Measurements from ENCODE around the gene DDX55.

Gene DDX55

GRCh38 chr12:123614531-123614930 is 12.6 kb downstream of the DDX55 start:
- DNase-seq: no peak

GRCh38 chr12:123617144-123617543 is 15.2 kb downstream of the DDX55 start:
- DNase-seq: no peak

DNA sequence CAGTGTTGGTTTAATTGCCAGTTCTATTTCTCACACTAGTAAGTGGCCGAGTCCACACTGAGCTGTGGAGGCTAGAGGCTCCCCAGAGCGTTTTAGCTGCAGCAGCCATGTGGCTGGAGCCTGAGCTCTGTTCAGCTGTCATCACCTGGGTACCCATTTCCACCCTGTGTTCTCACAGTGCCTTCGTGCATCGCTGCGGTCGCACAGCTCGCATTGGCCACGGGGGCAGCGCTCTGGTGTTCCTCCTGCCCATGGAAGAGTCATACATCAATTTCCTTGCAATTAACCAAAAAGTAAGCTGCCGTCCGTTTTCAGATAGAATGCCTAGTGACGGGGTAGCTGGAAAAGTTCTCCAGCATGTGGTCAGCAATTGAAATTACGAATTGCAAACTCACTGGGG is 15.7 kb downstream of the DDX55 start:
- no peak for DNase-seq

DNA sequence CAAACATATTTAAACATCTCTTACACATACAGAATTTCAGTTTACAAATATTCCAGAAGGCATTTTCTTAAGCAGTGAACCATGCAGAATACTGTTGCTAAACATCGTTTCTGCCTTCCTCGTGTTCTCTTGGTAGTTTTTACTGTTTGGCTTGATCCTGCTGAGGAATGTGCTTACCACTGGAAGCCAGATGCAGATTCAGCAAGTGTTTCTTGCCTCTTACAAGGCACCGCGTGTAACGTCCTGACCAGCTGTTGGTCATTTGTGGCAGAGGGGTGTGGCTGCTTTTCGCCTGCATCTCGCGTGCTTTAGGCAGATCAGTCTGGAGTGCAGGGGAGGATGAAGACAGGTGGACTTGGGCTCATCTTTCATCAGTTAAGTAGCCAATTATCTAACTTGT is 19.2 kb downstream of the DDX55 start:
- DNase-seq: no peak

DNA sequence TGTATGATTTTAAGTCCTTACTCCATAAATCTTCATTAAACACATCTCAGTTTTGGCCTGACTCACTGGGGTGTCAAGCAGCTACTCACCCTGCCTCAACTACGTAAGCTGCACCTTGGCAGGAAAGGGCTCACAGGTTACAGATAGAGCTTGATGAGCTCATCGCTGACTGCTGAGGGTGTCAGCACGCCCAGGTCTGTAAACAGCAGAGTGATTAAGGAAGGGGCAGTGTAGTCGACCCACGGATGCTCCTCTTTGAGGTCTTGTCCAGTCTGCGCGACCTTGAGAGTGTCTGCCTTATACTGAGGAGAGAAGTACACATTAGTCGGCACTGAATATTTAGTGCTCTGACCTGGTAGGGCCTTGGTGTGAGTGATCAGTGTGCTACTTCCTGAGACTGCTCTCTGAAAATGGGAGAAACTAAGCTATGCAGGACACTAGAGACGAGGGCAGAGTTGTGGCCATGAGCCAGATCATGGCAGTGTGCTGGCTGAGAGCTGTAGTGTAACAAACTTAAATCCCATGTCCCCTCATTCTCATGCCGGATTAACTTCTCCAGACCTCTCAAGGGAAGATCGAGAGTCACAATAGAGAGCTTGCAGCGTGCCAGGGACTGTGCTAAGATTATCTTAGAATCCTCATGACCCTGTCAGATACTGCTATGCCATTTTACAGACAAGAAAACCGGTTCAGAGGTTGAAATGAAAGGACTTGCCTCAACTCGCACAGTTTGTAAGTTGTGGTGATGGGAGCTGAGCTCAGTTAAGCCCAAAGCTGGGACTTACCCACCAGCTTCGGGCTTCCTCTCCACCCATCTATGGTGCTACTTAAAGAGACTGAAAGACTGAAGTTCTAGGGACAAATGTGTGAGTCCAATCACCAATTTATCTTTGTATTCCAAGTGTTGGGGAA is 20.0 kb downstream of the DDX55 start:
- no peak for DNase-seq

GRCh38 chr12:123633379-123634141 is 31.7 kb downstream of the DDX55 start, which contains the start of the genes EIF2B1 and GTF2H3:
TSS of gene EIF2B1 (minus strand) at chr12:123633686. CDS start at chr12:123633557, 129 bp downstream.
TSS of gene GTF2H3 (plus strand) at chr12:123633829. CDS start at chr12:123633860, 31 bp downstream.
- DNase-seq: peak; percentile 98

DNA sequence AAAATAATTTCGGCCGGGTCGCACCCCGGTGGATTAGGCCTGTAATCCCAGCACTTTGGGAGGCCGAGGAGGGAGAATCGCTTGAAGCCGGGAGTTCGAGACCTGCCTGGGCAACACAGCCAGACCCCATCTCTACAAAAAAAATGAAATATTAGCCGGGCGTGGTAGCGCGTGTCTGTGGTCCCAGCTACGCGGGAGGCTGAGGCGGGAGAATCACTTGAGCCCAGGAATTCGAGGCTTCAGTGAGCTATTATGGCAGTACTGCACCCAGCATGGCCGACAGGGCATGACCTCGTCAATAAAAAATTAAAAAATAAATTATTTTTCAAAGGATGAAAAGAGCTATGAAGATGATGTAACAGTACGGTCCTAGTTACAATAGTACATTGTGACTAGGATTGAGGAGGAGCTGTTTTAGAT is 32.3 kb downstream of the DDX55 start:
- peak; percentile 20 for DNase-seq

DNA sequence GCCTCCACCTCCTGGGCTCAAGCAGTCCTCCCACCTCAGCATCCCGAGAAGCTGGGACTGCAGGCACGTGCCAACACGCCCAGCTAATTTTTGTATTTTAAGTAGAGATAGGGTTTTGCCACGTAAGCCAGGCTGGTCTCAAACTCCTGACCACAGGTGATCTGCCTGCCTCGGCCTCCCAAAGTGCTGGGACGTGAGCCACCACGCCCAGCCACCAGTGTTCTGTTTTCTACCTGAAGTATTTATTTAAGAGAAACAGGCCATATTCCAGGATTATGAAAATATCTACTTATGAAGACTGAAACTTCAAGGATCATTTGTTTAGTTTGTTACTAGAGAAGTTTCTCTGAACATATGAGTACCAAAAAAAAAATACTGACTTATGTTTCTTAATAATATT is 42.0 kb downstream of the DDX55 start:
- DNase-seq: no peak

- DNase-seq: no peak
These were observed 43.5 kb downstream of the DDX55 start for GRCh38 chr12:123645380-123645779.

DNA sequence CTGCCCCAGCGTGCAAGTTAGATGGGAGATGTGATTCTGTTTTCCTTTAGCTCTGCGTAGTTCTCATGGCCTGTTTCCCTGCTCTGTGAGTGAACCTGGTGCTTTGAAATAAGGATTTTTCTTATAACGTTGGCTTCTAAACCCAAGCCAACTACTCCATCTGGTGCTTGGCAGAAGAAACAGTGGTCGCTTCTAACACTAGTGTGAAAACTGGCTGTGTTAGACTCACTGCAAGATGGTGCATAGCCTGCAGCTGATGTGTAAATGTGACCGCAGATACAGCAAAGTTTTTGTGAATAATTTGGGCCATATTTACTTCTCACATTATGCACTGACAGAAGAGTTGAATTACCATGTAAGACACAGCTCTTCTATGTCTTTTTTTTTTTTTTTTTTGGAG is 44.0 kb downstream of the DDX55 start:
- no peak for DNase-seq

- DNase-seq: no peak
These were observed 46.5 kb downstream of the DDX55 start for GRCh38 chr12:123648401-123648800.

- DNase-seq: no peak
These were observed 52.3 kb downstream of the DDX55 start for GRCh38 chr12:123654129-123654701.

DNA sequence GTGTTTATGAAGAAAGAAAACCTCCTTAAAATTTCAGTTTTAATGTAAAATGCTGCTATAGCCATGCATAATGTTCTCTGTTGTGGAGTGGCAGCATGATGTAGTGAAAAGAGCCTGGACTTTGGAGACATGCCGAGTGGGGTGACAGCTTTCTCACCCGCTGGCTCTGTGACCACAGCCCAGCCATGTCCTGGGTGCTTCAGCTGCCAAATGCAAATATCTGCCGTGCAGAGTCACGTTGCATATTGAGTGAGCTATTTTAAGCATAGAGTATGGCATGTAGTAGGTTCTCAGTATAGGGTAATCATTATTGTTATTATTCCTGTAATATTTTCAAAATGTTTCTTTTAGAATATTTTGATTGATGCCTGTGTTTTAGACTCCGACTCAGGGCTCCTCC is 53.5 kb downstream of the DDX55 start:
- DNase-seq: no peak

DNA sequence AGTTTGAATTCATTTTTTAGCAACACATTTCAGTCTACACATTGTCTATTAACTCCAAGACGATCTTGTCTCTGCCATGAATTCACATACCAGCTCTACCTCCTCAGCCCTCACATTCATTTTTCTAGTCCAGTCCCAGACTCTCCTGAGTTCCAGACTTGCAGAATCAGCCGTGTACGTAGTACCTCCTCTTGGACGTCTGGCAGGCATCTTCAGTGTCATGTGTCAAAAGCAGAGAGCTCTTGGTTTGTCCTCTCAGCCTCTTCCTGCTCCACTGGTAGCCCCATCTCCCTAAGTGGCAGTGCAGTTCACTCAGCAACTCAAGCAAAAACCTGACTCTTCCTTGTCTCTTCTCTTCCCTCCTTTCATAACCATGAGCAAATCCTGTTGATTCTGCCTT is 54.5 kb downstream of the DDX55 start:
- no peak for DNase-seq

- no peak for DNase-seq
These were observed 55.3 kb downstream of the DDX55 start for GRCh38 chr12:123657211-123657610.

DNA sequence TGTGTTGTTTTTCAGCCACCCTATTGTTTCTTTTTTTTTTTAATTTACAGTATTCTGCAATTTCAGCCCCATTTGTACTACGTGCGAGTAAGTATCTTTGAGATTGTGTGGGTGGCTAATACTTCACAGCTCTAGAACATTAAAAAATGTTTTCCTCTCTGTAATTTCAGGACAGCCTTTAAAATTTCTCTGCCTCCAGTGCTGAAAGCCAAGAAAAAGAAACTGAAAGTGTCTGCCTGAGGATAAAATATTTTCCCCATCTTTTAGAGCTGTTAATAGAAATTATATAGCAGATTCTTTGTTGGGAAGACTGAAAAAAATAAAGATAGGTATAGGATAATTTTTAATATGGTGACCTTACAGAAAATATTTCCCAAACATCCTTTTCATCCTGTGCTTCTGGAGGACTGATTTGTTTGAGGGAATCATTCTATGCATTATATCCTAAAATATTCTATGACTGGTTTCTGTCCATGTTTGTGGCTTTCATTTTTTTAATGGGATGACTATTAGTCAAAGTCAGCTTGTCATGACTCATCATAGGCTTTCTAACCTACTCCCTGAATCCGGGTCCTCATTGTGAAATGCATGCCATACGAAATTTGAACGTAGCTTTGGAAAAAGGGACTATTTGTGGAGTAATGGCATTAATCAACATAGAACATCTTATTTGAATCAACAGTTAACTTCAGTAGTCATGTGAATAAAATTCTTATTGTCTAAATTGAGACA is 58.3 kb downstream of the DDX55 start:
- DNase-seq: no peak

- no peak for DNase-seq
These were observed 65.9 kb downstream of the DDX55 start for GRCh38 chr12:123667771-123668170.
